HFFc6 (cell line): ENCODE data around the gene IL10. TPM values are rescaled to one million over a fixed set of nuclear protein-coding genes. Genes with fewer than 3 reads are reported as not detected.
A peak's percentile ranks its signal among the peaks of the same experiment; 100 is the strongest.

ENCODE experiments used
- DNase-seq: peaks from one replicate; pipeline ENCODE4 v3.0.0-alpha.2; 2018
- H3K27ac Mint-ChIP-seq: 2 replicates; pipeline ENCODE4 v1.8.0; 2020; ENCODE audit warnings: mild to moderate bottlenecking, mixed read lengths
- H3K27me3 Mint-ChIP-seq: 2 replicates; pipeline ENCODE4 v1.8.0; 2021; ENCODE audit warnings: mild to moderate bottlenecking, moderate library complexity, mixed read lengths; ENCODE audit not compliant: insufficient read depth
- H3K36me3 Mint-ChIP-seq: 2 replicates; pipeline ENCODE4 v1.8.0; 2021; ENCODE audit warnings: low read depth, mixed read lengths
- H3K4me1 Mint-ChIP-seq: 2 replicates; pipeline ENCODE4 v1.8.0; 2020; ENCODE audit warnings: low read depth, mixed read lengths
- H3K4me3 Mint-ChIP-seq: 2 replicates; pipeline ENCODE4 v1.8.0; 2020; ENCODE audit warnings: mild to moderate bottlenecking, moderate library complexity, mixed read lengths
- H3K9me3 Mint-ChIP-seq: 2 replicates; pipeline ENCODE4 v1.8.0; 2020; ENCODE audit warnings: mild to moderate bottlenecking, mixed read lengths
- CTCF ChIP-seq: fragments of 200-600 bp; sonication (generic); IDR thresholded peaks from 2 replicates; pipeline ENCODE4 v1.5.0; 2021; ENCODE audit warnings: antibody characterized with exemption, mild to moderate bottlenecking
- total RNA-seq, 6 experiments: library from RNA; stranded (reverse); fragmentation: NEBNext Ultra II Directional; extraction: Animal tissue kit (Norgen Biotek cat#: 25700); gene quantifications; 2 replicates in 1 of 6; 3 replicates in 5 of 6; pipeline ENCODE4 v1.2.3, GENCODE V29; 2021

Gene IL10
- total RNA-seq, 6 experiments from 2014 or later: not detected

GRCh38 chr1:206798384-206798996 lies 26.2 kb upstream of the IL10 start:
- H3K27me3 Mint-ChIP-seq: peaks cover 3% of the 10 kb centered on the region
- H3K4me3 Mint-ChIP-seq: no peak overlapping the region
- H3K9me3 Mint-ChIP-seq: no peaks in the 10 kb centered on the region
- peaks cover 29% of the 10 kb centered on the region for H3K4me1 Mint-ChIP-seq
- H3K36me3 Mint-ChIP-seq: no peaks in the 10 kb centered on the region
- H3K27ac Mint-ChIP-seq: no peak overlapping the region
- DNase-seq: no peak
- TF ChIP-seq CTCF: peak; percentile 7; the same call in 1 of the 2 replicates

GRCh38 chr1:206797534-206798383 lies 25.5 kb upstream of the IL10 start:
- H3K27ac Mint-ChIP-seq: no peak overlapping the region
- peaks cover 3% of the 10 kb centered on the region for H3K27me3 Mint-ChIP-seq
- DNase-seq: no peak

GRCh38 chr1:206796981-206797402 lies 24.7 kb upstream of the IL10 start:
- Mint-ChIP-seq H3K4me1 (peaks cover 23% of the 10 kb centered on the region), H3K4me3 (no peak overlapping the region), H3K36me3 (no peaks in the 10 kb centered on the region), H3K27me3 (peaks cover 3% of the 10 kb centered on the region), H3K9me3 (no peaks in the 10 kb centered on the region), H3K27ac (no peak overlapping the region)
- TF ChIP-seq CTCF: no peak
- DNase-seq: no peak

More at GRCh38 chr1:206797534-206798383, 25.5 kb upstream of the IL10 start:
- Mint-ChIP-seq H3K4me1 (peaks cover 23% of the 10 kb centered on the region), H3K36me3 (no peaks in the 10 kb centered on the region), H3K9me3 (no peaks in the 10 kb centered on the region), H3K4me3 (no peak overlapping the region)
- peak; percentile 69 for TF ChIP-seq CTCF

GRCh38 chr1:206796116-206796515 lies 23.8 kb upstream of the IL10 start:
- Mint-ChIP-seq H3K36me3 (no peaks in the 10 kb centered on the region), H3K9me3 (no peaks in the 10 kb centered on the region), H3K27me3 (peaks cover 3% of the 10 kb centered on the region), H3K4me3 (no peak overlapping the region), H3K4me1 (peaks cover 23% of the 10 kb centered on the region), H3K27ac (no peak overlapping the region)
- TF ChIP-seq CTCF: no peak
- DNase-seq: no peak

- DNase-seq: no peak
- Mint-ChIP-seq H3K27me3 (peaks cover 3% of the 10 kb centered on the region), H3K27ac (no peak overlapping the region), H3K4me3 (no peak overlapping the region), H3K9me3 (no peaks in the 10 kb centered on the region), H3K4me1 (peaks cover 23% of the 10 kb centered on the region), H3K36me3 (no peaks in the 10 kb centered on the region)
- no peak for TF ChIP-seq CTCF
Observed at GRCh38 chr1:206794294-206794908, 22.1 kb upstream of the IL10 start.
